Sigmoid colon (tissue), 7 donors: ENCODE measurements around the gene SPATA6. TPM values are rescaled to one million over a fixed set of nuclear protein-coding genes. Genes with fewer than 3 reads are reported as not detected.

Source experiments
- DNase-seq: peaks from one replicate; pipeline ENCODE4 v3.0.0-alpha.2; 2019
- H3K27ac ChIP-seq, 4 donors: fragments of 200-600 bp; sonication (generic); one replicate each; pipeline ENCODE4 v1.5.1; 2016 to 2019; ENCODE audit warnings: mild to moderate bottlenecking in 1 of 4
- H3K27me3 ChIP-seq, 3 donors: fragments of 200-600 bp; sonication (generic); one replicate each; pipeline ENCODE4 v1.5.1; 2019; ENCODE audit warnings: mild to moderate bottlenecking in 1 of 3
- H3K36me3 ChIP-seq, 4 donors: fragments of 200-600 bp; sonication (generic); one replicate each; pipeline ENCODE4 v1.5.1; 2016 to 2019
- H3K4me1 ChIP-seq, 4 donors: fragments of 200-600 bp; sonication (generic); one replicate each; pipeline ENCODE4 v1.5.1; 2017 to 2019
- H3K4me3 ChIP-seq, 4 donors: fragments of 200-600 bp; sonication (generic); one replicate each; pipeline ENCODE4 v1.5.1; 2017 to 2019; ENCODE audit warnings: mild to moderate bottlenecking in 2 of 4, moderate library complexity in 1 of 4
- H3K9me3 ChIP-seq, 4 donors: fragments of 200-600 bp in 3 of 4; sonication (generic) in 3 of 4; one replicate each; pipeline versions ENCODE4 v1.5.1 to v1.6.1; 2013 to 2019
- EP300 ChIP-seq, 4 donors: sonication (generic); formaldehyde crosslinking; IDR thresholded peaks; one replicate each; pipeline ENCODE4 v1.6.1; 2017; ENCODE audit warnings: antibody characterized with exemption in 4 of 4
- POLR2A ChIP-seq, 2 donors: fragments of 450-650 bp; IDR thresholded peaks; one replicate each; pipeline ENCODE4 v1.6.1; 2016; ENCODE audit warnings: antibody characterized with exemption in 2 of 2, mild to moderate bottlenecking in 2 of 2, moderate library complexity in 2 of 2
- POLR2AphosphoS5 ChIP-seq, 4 donors: sonication (generic); formaldehyde crosslinking; IDR thresholded peaks; one replicate each; pipeline ENCODE4 v1.6.1; 2017; ENCODE audit warnings: antibody characterized with exemption in 4 of 4
- WGBS, 2 donors: extraction: QIAGEN DNeasy Blood & Tissue Kit; methylation state at CpG; one replicate each; pipeline ENCODE4 v1.1.7; 2013; 5-methylcytosine and 5-hydroxymethylcytosine counted together
- intact Hi-C: fragments of 100-400 bp; cut with DNase I; formaldehyde crosslinking; loops from one replicate; pipeline ENCODE4 v1.15.1; 2023
- polyA plus RNA-seq, 3 donors: library from polyadenylated mRNA; stranded (reverse); fragments of 200-250 nt; gene quantifications; one replicate each; pipeline ENCODE4 v1.2.3, GENCODE V29; 2013
- total RNA-seq, 4 donors: library from RNA; depleted of rRNA; stranded (reverse); fragments of >200 nt; gene quantifications; one replicate each; pipeline ENCODE4 v1.1.0, GENCODE V29; 2016
- TF ChIP-seq, protein P1 (sequence below), 4 experiments: fragments of 450-650 bp in 3 of 4; fragments of 200-600 bp in 1 of 4; IDR thresholded peaks; one replicate each; pipeline ENCODE4 v1.5.1; 2016 to 2019; ENCODE audit warnings: antibody characterized with exemption in 4 of 4, mild to moderate bottlenecking in 3 of 4, moderate library complexity in 2 of 4
- donor health status: healthy with polysubstance abuse.
- donor health status: Bipolar disorder and iron deficiency.
- donor health status: healthy.

SPATA6 gene
- total and polyA plus RNA-seq, 7 donors, result 3.7 to 31.4 (median 17.6) TPM

DNA sequence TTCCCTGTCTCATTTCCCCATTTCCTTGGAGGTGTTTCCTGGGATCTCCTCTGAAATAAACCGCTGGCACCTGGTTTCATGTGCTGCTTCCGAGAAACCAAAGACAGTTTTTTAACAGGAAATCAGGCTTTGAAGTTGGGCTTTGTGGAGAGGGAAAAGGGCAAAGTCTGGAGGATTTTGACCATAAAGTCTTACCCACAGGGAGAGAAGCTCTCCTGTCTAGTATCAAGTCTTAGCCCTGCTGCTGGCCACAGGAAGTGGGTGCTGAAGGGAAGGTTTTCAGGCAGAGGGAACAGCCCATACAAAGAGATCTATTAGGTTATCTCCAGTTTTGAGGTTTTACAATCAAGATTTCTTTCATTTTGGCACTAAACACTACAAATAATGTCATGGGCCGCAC, 220.2 kb downstream of the SPATA6 start:
- H3K27me3 ChIP-seq, result no peaks in the 10 kb centered on the region
- intact Hi-C loops, result no loop called here
- H3K27ac ChIP-seq, result no peak overlapping the region
- no peak for TF ChIP-seq POLR2AphosphoS5 (IDR thresholded peaks at IDR 0.05)
- TF ChIP-seq, protein P1, sequence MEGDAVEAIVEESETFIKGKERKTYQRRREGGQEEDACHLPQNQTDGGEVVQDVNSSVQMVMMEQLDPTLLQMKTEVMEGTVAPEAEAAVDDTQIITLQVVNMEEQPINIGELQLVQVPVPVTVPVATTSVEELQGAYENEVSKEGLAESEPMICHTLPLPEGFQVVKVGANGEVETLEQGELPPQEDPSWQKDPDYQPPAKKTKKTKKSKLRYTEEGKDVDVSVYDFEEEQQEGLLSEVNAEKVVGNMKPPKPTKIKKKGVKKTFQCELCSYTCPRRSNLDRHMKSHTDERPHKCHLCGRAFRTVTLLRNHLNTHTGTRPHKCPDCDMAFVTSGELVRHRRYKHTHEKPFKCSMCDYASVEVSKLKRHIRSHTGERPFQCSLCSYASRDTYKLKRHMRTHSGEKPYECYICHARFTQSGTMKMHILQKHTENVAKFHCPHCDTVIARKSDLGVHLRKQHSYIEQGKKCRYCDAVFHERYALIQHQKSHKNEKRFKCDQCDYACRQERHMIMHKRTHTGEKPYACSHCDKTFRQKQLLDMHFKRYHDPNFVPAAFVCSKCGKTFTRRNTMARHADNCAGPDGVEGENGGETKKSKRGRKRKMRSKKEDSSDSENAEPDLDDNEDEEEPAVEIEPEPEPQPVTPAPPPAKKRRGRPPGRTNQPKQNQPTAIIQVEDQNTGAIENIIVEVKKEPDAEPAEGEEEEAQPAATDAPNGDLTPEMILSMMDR (IDR thresholded peaks at IDR 0.05), result no peak
- no peak for TF ChIP-seq POLR2A (IDR thresholded peaks at IDR 0.05)
- no peak for TF ChIP-seq EP300 (IDR thresholded peaks at IDR 0.05)
- no peaks in the 10 kb centered on the region for H3K4me1 ChIP-seq
- DNase-seq, result no peak
- H3K36me3 ChIP-seq, result no peaks in the 10 kb centered on the region
- H3K9me3 ChIP-seq, result no peaks in the 10 kb centered on the region
- H3K4me3 ChIP-seq, result no peak overlapping the region
- WGBS, 2 donors, result 46 to 71% methylated on average over 3 of the region's 3 CpGs

DNA sequence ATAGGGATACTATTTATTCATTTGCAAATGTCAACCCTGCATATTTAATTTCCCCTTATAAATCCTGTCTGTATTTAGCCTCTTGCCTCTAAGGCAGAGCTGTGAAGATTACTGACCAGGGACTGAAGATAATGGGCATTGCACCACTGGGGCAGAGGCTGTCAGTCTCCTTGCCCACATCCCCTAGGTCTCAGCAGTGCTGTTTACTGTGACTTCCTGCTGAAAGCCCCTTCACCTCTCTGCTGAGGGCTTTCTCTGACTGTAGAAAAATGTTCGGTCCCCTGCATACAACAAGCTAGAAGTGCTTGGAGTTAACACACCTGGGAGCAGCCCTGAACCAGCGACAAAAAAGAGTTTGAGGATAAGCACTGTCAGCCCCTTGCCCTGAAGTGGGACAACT, 220.7 kb downstream of the SPATA6 start:
- TF ChIP-seq EP300 (IDR thresholded peaks at IDR 0.05), result no peak
- TF ChIP-seq POLR2A (IDR thresholded peaks at IDR 0.05), result no peak
- TF ChIP-seq POLR2AphosphoS5 (IDR thresholded peaks at IDR 0.05), result no peak
- TF ChIP-seq, protein P1 (IDR thresholded peaks at IDR 0.05), result no peak
- Histone ChIP-seq H3K36me3 (no peaks in the 10 kb centered on the region), H3K27ac (no peak overlapping the region), H3K27me3 (no peaks in the 10 kb centered on the region), H3K4me3 (no peak overlapping the region), H3K9me3 (no peaks in the 10 kb centered on the region), H3K4me1 (no peaks in the 10 kb centered on the region)
- 81 to 87% methylated on average over 2 of the region's 2 CpGs for WGBS, 2 donors
- intact Hi-C loops, result no loop called here
- no peak for DNase-seq

GRCh38 chr1:48250572-48250971, 221.4 kb downstream of the SPATA6 start:
- H3K9me3 ChIP-seq, result no peaks in the 10 kb centered on the region
- H3K4me1 ChIP-seq, result no peaks in the 10 kb centered on the region
- 12 to 45% methylated on average over 3 of the region's 3 CpGs for WGBS, 2 donors

DNA sequence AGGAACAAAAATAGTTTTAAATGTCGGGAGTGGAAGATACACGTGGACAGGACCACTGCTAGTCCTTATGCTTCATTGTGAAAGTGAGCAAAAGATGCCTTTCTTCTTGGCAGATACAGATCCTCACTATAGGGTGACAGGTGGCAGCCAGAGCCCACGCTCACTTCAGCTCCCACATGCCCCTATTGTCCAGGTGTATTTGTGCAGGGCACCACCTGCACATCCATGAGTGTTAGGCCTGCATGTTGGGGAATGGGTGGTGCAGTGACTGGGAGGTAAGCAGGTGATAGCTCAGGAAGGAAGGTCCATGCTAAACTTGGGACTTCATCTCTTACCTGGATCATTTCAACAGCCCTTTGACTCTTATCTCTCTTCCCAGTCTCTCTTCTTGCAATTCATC, 222.1 kb downstream of the SPATA6 start:
- no peak for DNase-seq
- Histone ChIP-seq H3K4me3 (no peak overlapping the region), H3K27me3 (no peaks in the 10 kb centered on the region), H3K36me3 (no peaks in the 10 kb centered on the region), H3K27ac (no peak overlapping the region), H3K9me3 (no peaks in the 10 kb centered on the region), H3K4me1 (no peaks in the 10 kb centered on the region)
- WGBS, 2 donors, result 82 to 85% methylated on average over 3 of the region's 3 CpGs
- no peak for TF ChIP-seq POLR2A (IDR thresholded peaks at IDR 0.05)
- TF ChIP-seq, protein P1 (IDR thresholded peaks at IDR 0.05), result no peak
- no peak for TF ChIP-seq EP300 (IDR thresholded peaks at IDR 0.05)
- TF ChIP-seq POLR2AphosphoS5 (IDR thresholded peaks at IDR 0.05), result no peak
- intact Hi-C loops, result no loop called here

More at GRCh38 chr1:48250572-48250971, 221.4 kb downstream of the SPATA6 start:
- H3K36me3 ChIP-seq, result no peaks in the 10 kb centered on the region
- intact Hi-C loops, result no loop called here
- H3K4me3 ChIP-seq, result no peak overlapping the region
- H3K27ac ChIP-seq, result no peak overlapping the region
- no peaks in the 10 kb centered on the region for H3K27me3 ChIP-seq
- DNase-seq, result no peak
- TF ChIP-seq POLR2A (IDR thresholded peaks at IDR 0.05), result no peak
- TF ChIP-seq EP300 (IDR thresholded peaks at IDR 0.05), result no peak
- TF ChIP-seq, protein P1 (IDR thresholded peaks at IDR 0.05), result no peak
- TF ChIP-seq POLR2AphosphoS5 (IDR thresholded peaks at IDR 0.05), result no peak

DNA sequence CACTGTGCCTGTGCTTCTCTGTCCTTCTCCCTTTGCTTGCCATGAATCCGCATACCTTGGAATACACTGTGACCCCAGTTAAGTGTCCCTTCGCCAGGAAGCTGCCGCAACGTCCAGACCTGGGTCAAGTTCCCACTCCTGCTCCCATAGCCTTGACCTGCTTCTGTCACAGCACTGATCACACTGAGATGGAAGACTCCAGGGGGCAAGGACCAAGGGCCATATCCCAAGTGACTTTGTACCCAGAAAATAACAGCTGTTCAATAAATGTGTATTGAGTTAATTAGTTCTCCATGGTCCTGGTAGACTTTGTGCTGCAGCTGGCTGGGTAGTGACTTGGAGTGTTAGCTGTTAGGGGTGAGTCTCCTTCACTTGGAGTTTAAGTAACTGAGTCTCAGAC, 223.6 kb downstream of the SPATA6 start:
- no peaks in the 10 kb centered on the region for H3K27me3 ChIP-seq
- H3K4me1 ChIP-seq, result no peaks in the 10 kb centered on the region
- intact Hi-C loops, result no loop called here
- TF ChIP-seq EP300 (IDR thresholded peaks at IDR 0.05) (no peak), POLR2A (IDR thresholded peaks at IDR 0.05) (no peak), POLR2AphosphoS5 (IDR thresholded peaks at IDR 0.05) (no peak)
- TF ChIP-seq, protein P1 (IDR thresholded peaks at IDR 0.05), result no peak
- H3K4me3 ChIP-seq, result no peak overlapping the region
- no peak for DNase-seq
- H3K36me3 ChIP-seq, result no peaks in the 10 kb centered on the region
- no peaks in the 10 kb centered on the region for H3K9me3 ChIP-seq
- no peak overlapping the region for H3K27ac ChIP-seq
- 96 to 97% methylated on average over 4 of the region's 4 CpGs for WGBS, 2 donors
